ENCODE measurements around the gene FBXO3. TPM values are rescaled to one million over a fixed set of nuclear protein-coding genes. Genes with fewer than 3 reads are reported as not detected.

FBXO3 gene
- total RNA-seq, 3 donors from 2014 or later (not counting 1 experiment from before 2014, with no cell fraction given): 54.9 to 64.7 (median 56.2) TPM

GRCh38 chr11:33691066-33691864, 83.1 kb downstream of the FBXO3 start:
- intact Hi-C loops (cut with micrococcal nuclease): no loop called here
- Histone ChIP-seq H3K36me3 (ENCODE audit: control insufficient read depth, insufficient read depth, low read length) (no peaks in the 10 kb centered on the region), H3K27ac (ENCODE audit: low read length) (no peak overlapping the region), H3K4me1 (ENCODE audit: control insufficient read depth, insufficient read depth, low read length) (no peaks in the 10 kb centered on the region), H3K4me3 (ENCODE audit: low read length) (no peak overlapping the region), H3K27me3 (ENCODE audit: control insufficient read depth, insufficient read depth, low read length) (no peaks in the 10 kb centered on the region), H3K9me3 (ENCODE audit: control insufficient read depth, insufficient read depth, low read length) (no peaks in the 10 kb centered on the region)
- H3K27ac Mint-ChIP-seq: no peak overlapping the region
- DNase-seq (no peak), ATAC-seq (no peak)
- peaks cover 4 to 9% of the 10 kb centered on the region in 2 donors for H3K27me3 Mint-ChIP-seq (ENCODE audit: low read depth in 2 of 2)
- no peaks in the 10 kb centered on the region for H3K4me1 Mint-ChIP-seq
- no peaks in the 10 kb centered on the region for H3K9me3 Mint-ChIP-seq
- H3K36me3 Mint-ChIP-seq: no peaks in the 10 kb centered on the region
- WGBS (ENCODE audit: insufficient coverage): 89% methylated on average over 6 of the region's 6 CpGs
- no peak for TF ChIP-seq CTCF (IDR thresholded peaks at IDR 0.05)
- H3K4me3 Mint-ChIP-seq: no peak overlapping the region

Other genes with a start within 250 kb of the FBXO3 start
- gene C11orf91, start 73.7 kb downstream of the FBXO3 start, total RNA-seq: not detected
- 10 to 100 TPM; 25.0 to 29.4 (median 26.4) TPM for gene CD59, start 38.1 kb downstream of the FBXO3 start, total RNA-seq
- 1 to 10 TPM; 2.8 to 9.6 (median 5.6) TPM for gene LMO2, start 117.6 kb upstream of the FBXO3 start, total RNA-seq